RPMI7951 (cell line): ENCODE data around the gene ZYG11A. TPM values are rescaled to one million over a fixed set of nuclear protein-coding genes. Genes with fewer than 3 reads are reported as not detected.
"Not testable (repeated sequence)": the region's sequence is repeated elsewhere in the genome, so short reads cannot be mapped to it uniquely, and the experiment has no call there.

Experiments
- DNase-seq: peaks from one replicate; pipeline ENCODE4 v3.0.0-alpha.2; 2012; ENCODE audit warnings: low read depth
- total RNA-seq: library from RNA; depleted of rRNA; stranded (reverse); fragments of >200 nt; shearing (Covaris generic); gene quantifications from 2 replicates; pipeline ENCODE4 v1.2.3, GENCODE V29; 2014; rRNA removed

The ZYG11A gene
- 0.78 and 0.96 TPM in 2 replicates for total RNA-seq

- peak; percentile 82 for DNase-seq
Observed at GRCh38 chr1:52842643-52843310, at the start of gene ZYG11A. Gene ZYG11A (plus strand): TSS chr1:52842760. CDS start chr1:52842884, 124 bp downstream.

- DNase-seq, result not testable (repeated sequence)
Observed at GRCh38 chr1:52793717-52794116, 48.8 kb upstream of the ZYG11A start.

- DNase-seq, result no peak
Observed at GRCh38 chr1:52795464-52795863, 47.1 kb upstream of the ZYG11A start.

- no peak for DNase-seq
Observed at GRCh38 chr1:52798331-52798730, 44.2 kb upstream of the ZYG11A start.

GRCh38 chr1:52801011-52801410, 41.5 kb upstream of the ZYG11A start:
- no peak for DNase-seq

GRCh38 chr1:52804083-52804482, 38.5 kb upstream of the ZYG11A start:
- DNase-seq, result not testable (repeated sequence)

- no peak for DNase-seq
Observed at GRCh38 chr1:52814465-52814864, 28.1 kb upstream of the ZYG11A start.

- not testable (repeated sequence) for DNase-seq
Observed at GRCh38 chr1:52820830-52821229, 21.7 kb upstream of the ZYG11A start.

- no peak for DNase-seq
Observed at GRCh38 chr1:52825868-52826267, 16.7 kb upstream of the ZYG11A start.

GRCh38 chr1:52834798-52835197, 7.8 kb upstream of the ZYG11A start:
- DNase-seq, result no peak

- no peak for DNase-seq
Observed at GRCh38 chr1:52836035-52836434, 6.5 kb upstream of the ZYG11A start.

GRCh38 chr1:52839175-52839574, 3.4 kb upstream of the ZYG11A start:
- not testable (repeated sequence) for DNase-seq

- DNase-seq, result not testable (repeated sequence)
Observed at GRCh38 chr1:52845119-52845518, 2.6 kb downstream of the ZYG11A start.

- no peak for DNase-seq
Observed at GRCh38 chr1:52848423-52848822, 5.9 kb downstream of the ZYG11A start.

- DNase-seq, result no peak
Observed at GRCh38 chr1:52850951-52851350, 8.4 kb downstream of the ZYG11A start.

GRCh38 chr1:52852854-52853253, 10.3 kb downstream of the ZYG11A start:
- DNase-seq, result no peak

- DNase-seq, result no peak
Observed at GRCh38 chr1:52855584-52855983, 13.0 kb downstream of the ZYG11A start.

GRCh38 chr1:52856026-52856425, 13.5 kb downstream of the ZYG11A start:
- no peak for DNase-seq

GRCh38 chr1:52857443-52857842, 14.9 kb downstream of the ZYG11A start:
- DNase-seq, result no peak

GRCh38 chr1:52862666-52863458, 20.3 kb downstream of the ZYG11A start:
- DNase-seq, result no peak

GRCh38 chr1:52867087-52867863, 24.7 kb downstream of the ZYG11A start:
- no peak for DNase-seq

- not testable (repeated sequence) for DNase-seq
Observed at GRCh38 chr1:52869727-52870126, 27.2 kb downstream of the ZYG11A start.
